ENCODE data around the gene DERL3.

GRCh38 chr22:23793326-23793725 is 45.5 kb downstream of the DERL3 start:
- TF ChIP-seq EZH2 (IDR thresholded peaks at IDR 0.05; ENCODE audit: borderline replicate concordance, low read length) (no peak), CTCF (IDR thresholded peaks at IDR 0.05; ENCODE audit: low read length) (no peak)
